ENCODE data around the gene TNIP2. TPM values are rescaled to one million over a fixed set of nuclear protein-coding genes. Genes with fewer than 3 reads are reported as not detected.

TNIP2 gene
- total and polyA plus RNA-seq, 2 of the 8 experiments (the other 6 are each of a cell fraction or from before 2014, with no cell fraction given) = 23.7 to 37.7 TPM

- Histone ChIP-seq H3K18ac (ENCODE audit: extremely low read depth, low read length) (no peak overlapping the region), H2AFZ (ENCODE audit: low read length) (no peak overlapping the region), H3K4me3 (ENCODE audit: extremely low read depth in 1 of 4, insufficient read depth in 2 of 4, low read depth in 3 of 4, low read length in 4 of 4) (no peak overlapping the region), H2BK15ac (ENCODE audit: low read length) (no peak overlapping the region), H4K91ac (replicated peaks; ENCODE audit: insufficient read length, low read length) (no peak overlapping the region), H4K8ac (ENCODE audit: extremely low read depth, insufficient read depth, low read length) (no peak overlapping the region), H4K5ac (ENCODE audit: insufficient read length, low read depth, low read length) (no peak overlapping the region), H3K27ac (ENCODE audit: low read depth, low read length) (no peak overlapping the region), H3K14ac (ENCODE audit: insufficient read length) (no peak overlapping the region), H3K23me2 (ENCODE audit: low read depth, low read length) (no peaks in the 10 kb centered on the region), H2BK120ac (replicated peaks; ENCODE audit: low read depth, low read length) (no peak overlapping the region), H3K9me3 (ENCODE audit: insufficient read depth in 2 of 2, low read depth in 1 of 2, low read length in 1 of 2) (no peaks in the 10 kb centered on the region), H2BK5ac (ENCODE audit: low read depth, low read length) (no peak overlapping the region), H3K36me3 (ENCODE audit: control insufficient read depth in 2 of 4, insufficient read depth in 4 of 4, low read length in 3 of 4) (peaks cover 0 to 12% (median 3%) of the 10 kb centered on the region in 4 experiments; a peak in 4 of 8 replicates), H3K23ac (ENCODE audit: insufficient read length) (no peak overlapping the region), H3K4ac (replicated peaks; ENCODE audit: insufficient read length, low read depth, low read length) (no peak overlapping the region), H3K4me1 (replicated peaks in 1 of 4; ENCODE audit: control insufficient read depth in 3 of 4, insufficient read depth in 4 of 4, low read length in 3 of 4) (no peaks in the 10 kb centered on the region), H3K56ac (replicated peaks; ENCODE audit: insufficient read length, low read depth, low read length) (no peak overlapping the region), H3K27me3 (replicated peaks in 1 of 4; ENCODE audit: control insufficient read depth in 3 of 4, extremely low read depth in 1 of 4, insufficient read depth in 3 of 4, low read length in 3 of 4) (no peaks in the 10 kb centered on the region), H3K4me2 (ENCODE audit: insufficient read depth in 1 of 2, low read depth in 2 of 2, low read length in 2 of 2) (no peak overlapping the region), H3K9ac (replicated peaks in 1 of 4; ENCODE audit: extremely low read depth in 1 of 4, low read depth in 3 of 4, low read length in 3 of 4) (no peak overlapping the region), H2BK12ac (ENCODE audit: low read depth, low read length) (no peak overlapping the region), H2BK20ac (ENCODE audit: low read length) (no peak overlapping the region), H2AK5ac (ENCODE audit: low read depth, low read length) (no peak overlapping the region), H3K79me2 (ENCODE audit: control insufficient read depth in 1 of 2, insufficient read depth in 2 of 2, low read length in 2 of 2) (no peaks in the 10 kb centered on the region), H3K79me1 (ENCODE audit: low read depth, low read length) (no peaks in the 10 kb centered on the region), H4K20me1 (replicated peaks in 1 of 2; ENCODE audit: control insufficient read depth in 1 of 2, insufficient read depth in 2 of 2, low read length in 2 of 2) (peaks cover 0 to 4% of the 10 kb centered on the region in 2 experiments)
- ChIA-PET CTCF (ENCODE audit: partially characterized antibody) (interaction anchor here (0.6 to 1.7 kb wide), 6 partner anchors 14 to 823 kb away, joined by 3 to 6 read pairs (median 3); no protein-coding TSS in a partner anchor), POLR2A (ENCODE audit: partially characterized antibody) (interaction anchor here (0.7 to 1.3 kb wide), 3 partner anchors 11 to 239 kb away, joined by 3 to 5 read pairs (median 4); no protein-coding TSS in a partner anchor)
- 95% methylated on average over 4 of the region's 4 CpGs; no CpG with 5 or more reads in 1 of the 2 experiments for WGBS, 2 experiments (ENCODE audit: extremely low coverage in 1 of 2, insufficient coverage in 1 of 2, insufficient read length in 1 of 2, insufficient replicate concordance in 2 of 2, low coverage in 1 of 2, low lambda C conversion rate in 2 of 2, missing lambda C conversion rate in 1 of 2)
- DNase-seq (ENCODE audit: low read depth in 1 of 2, low spot score in 2 of 2) (no peak), FAIRE-seq (no peak)
- TF ChIP-seq RAD21 (IDR thresholded peaks at IDR 0.05 in 1 of 2, conservative IDR thresholded peaks at IDR 0.05 in 1 of 2; ENCODE audit: low read depth in 2 of 2, low read length in 2 of 2) (no peak), JUN (IDR thresholded peaks at IDR 0.05; ENCODE audit: low read depth, low read length) (no peak), TEAD4 (IDR thresholded peaks at IDR 0.05; ENCODE audit: low read depth, low read length) (no peak), CTBP2 (IDR thresholded peaks at IDR 0.05; ENCODE audit: borderline replicate concordance, insufficient read depth, insufficient read length, low read length) (no peak), CBX8 (IDR thresholded peaks at IDR 0.05; ENCODE audit: borderline replicate concordance, low read depth, low read length) (no peak), CTCF (IDR thresholded peaks at IDR 0.05; ENCODE audit: control extremely low read depth in 1 of 3, insufficient read depth in 1 of 3, low read depth in 1 of 3, low read length in 3 of 3) (no peak), FOSL1 (IDR thresholded peaks at IDR 0.05; ENCODE audit: insufficient read depth, low read depth, low read length) (no peak), POLR2A (IDR thresholded peaks at IDR 0.05; ENCODE audit: control extremely low read depth in 1 of 2, low read depth in 2 of 2, low read length in 2 of 2) (no peak), RFX5 (IDR thresholded peaks at IDR 0.05; ENCODE audit: borderline replicate concordance, low read depth, low read length) (no peak), E2F6 (IDR thresholded peaks at IDR 0.05) (no peak)
Measured at GRCh38 chr4:2725380-2725779, 30.8 kb downstream of the TNIP2 start.
